ENCODE measurements around the gene UBE4B.
"Not testable (repeated sequence)": the region's sequence is repeated elsewhere in the genome, so short reads cannot be mapped to it uniquely, and the experiment has no call there.

The UBE4B gene

DNA sequence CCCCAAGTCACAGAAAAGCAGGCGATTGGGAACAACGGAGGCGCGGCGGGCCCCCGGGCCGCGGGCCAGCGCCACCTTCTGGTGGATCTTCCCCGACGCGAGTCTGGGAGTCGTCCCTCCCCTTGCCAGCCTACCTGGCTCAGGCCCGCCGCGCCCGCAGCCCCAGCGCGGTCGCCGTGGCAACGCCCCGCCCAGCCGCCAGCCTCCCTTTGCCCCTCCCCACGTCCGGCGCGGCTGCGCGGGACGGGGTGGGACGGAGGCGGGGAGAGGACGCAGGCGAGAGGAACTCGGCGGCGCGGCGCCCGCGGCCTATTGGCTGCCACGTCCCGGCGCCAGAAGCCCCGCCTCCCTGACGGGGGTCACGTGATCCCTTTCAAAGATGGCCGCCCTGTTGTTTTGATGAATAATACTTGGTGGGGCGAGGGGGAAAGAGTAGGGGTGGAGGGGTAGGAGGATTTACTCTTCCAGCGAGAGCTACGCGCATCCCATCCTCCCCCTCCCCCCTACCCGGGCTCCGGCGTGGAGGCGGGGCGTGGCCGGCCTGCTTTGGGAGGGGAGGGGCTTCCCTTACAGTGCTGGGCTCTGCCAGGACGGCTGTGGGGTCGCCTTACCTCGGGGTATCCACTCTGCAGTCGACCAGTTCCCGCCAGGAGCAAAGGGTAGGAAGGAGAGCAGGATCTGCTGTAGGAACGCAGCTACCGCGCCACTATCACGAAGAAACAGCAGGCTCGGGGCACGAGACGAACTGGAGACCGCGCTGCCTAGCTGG lies at the start of gene UBE4B:
Gene UBE4B (plus strand): TSS at position 369 of the 769 bp plus-strand sequence. CDS start 713 bp downstream, outside the sequence.
- peak; percentile 98 for DNase-seq

DNA sequence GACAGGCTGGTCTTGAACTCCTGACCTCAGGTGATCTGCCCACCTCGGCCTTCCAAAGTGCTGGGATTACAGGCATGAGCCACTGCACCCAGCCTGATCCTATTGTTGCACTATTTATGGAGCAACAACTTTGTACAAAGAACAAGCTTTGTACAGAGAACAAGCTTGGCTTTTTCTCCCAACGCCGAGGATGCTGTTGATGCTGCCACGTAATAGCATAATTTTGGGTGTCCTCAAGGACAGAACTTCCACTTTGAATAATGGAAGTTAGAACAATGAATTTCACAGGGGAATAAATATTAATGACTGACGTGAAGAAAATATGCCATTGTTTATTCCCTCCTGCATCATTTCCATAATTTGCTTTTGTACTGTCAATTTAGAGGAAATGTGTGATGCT lies 48.5 kb upstream of the UBE4B start:
- DNase-seq: no peak

DNA sequence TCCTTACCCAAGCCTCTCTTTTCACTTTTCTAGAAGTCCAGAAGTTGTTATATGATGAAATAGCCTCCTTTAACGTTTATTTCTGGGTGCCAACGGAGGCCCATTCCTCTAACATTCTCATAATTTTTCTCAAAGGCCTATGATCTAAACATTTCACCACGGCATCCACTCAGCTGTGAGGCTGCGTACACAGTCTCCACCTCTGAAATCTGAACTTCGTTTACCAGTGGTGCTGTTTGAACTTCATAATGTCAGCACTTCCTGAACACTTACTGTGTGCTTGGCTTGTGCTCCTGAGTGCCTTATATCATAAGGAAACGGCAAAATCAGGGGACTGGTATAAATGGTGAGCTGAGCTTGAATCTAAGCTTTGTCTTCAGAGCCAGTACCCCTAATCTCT lies 47.8 kb upstream of the UBE4B start:
- no peak for DNase-seq

DNA sequence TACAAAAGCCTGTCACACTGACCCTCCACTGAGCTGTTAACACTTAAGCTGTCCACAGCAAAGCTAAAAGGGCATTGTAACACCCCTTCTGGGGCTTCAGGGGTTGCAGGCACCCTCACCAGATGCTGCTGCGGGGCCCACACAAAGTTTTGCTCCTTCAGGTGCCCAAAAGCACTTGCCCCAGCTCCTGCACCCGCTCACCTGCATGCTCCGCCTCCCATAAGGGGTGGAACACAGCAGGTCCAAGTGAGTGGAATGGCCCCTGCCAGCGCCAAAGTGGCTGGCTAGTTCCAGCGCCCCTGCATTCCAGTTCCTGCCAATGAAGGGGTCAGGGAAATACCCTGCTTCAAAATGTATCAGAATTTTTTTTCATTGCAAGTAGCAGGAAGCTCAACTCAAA lies 43.0 kb upstream of the UBE4B start:
- DNase-seq: no peak

DNA sequence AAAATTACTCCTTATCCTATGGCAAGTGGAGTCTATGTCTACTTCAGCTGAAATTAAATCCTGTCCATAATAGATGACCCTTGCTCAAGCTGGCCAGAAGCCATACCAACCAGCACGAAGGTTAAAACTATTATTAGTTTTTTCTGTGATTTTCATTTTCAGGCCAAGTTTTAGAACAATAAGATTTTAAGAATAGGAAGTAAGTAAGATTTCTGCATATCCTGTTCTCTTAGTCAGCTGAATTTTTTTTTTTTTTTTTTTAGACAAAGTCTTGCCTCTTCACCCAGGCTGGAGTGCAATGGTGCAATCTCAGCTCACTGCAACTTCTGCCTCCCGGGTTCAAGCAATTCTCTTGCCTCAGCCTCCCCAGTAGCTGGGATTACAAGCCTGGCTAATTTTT lies 41.8 kb upstream of the UBE4B start:
- no peak for DNase-seq

DNA sequence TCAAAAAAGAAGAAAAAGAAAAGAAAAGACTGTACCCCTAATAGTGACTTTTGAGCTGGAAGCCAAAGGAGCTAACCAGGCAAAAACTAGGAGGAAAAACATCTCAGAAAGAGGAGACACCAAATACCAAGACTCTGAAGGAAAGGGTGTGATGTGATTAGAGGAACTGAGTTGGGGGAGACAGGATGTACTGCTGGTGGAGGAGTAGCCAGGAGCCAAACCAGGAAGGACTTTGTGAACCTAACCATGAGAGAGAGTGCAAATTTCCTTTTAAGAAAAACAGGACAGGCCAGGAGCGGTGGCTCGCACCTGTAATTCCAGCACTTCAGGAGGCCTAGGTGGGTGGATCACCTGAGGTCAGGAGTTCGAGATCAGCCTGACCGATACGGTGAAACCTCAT lies 39.8 kb upstream of the UBE4B start:
- no peak for DNase-seq

DNA sequence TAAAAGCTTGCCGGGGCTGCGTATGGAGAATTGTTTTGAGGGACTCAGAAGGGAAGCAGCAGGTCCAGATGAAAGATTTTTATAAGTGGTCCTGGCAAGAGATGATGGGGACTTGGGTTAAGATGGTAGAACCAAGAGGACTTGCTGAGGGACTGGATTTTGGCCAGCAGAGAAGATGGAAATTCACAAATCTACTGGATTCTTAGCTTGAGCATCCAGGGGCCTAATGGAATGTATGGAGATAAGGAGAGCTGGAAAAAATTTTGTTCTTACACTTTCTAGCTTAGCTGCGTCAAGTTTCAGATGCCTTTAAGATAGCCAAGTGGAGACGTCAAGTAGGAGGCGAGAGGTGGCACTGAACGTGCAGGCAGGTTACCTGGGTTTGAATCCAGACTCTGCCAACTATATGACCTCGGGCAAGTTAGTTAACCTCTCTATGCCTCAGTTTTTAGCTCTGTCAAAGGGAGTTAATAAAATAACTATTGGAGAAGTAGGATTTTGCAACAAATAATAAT lies 39.1 kb upstream of the UBE4B start:
- DNase-seq: no peak

DNA sequence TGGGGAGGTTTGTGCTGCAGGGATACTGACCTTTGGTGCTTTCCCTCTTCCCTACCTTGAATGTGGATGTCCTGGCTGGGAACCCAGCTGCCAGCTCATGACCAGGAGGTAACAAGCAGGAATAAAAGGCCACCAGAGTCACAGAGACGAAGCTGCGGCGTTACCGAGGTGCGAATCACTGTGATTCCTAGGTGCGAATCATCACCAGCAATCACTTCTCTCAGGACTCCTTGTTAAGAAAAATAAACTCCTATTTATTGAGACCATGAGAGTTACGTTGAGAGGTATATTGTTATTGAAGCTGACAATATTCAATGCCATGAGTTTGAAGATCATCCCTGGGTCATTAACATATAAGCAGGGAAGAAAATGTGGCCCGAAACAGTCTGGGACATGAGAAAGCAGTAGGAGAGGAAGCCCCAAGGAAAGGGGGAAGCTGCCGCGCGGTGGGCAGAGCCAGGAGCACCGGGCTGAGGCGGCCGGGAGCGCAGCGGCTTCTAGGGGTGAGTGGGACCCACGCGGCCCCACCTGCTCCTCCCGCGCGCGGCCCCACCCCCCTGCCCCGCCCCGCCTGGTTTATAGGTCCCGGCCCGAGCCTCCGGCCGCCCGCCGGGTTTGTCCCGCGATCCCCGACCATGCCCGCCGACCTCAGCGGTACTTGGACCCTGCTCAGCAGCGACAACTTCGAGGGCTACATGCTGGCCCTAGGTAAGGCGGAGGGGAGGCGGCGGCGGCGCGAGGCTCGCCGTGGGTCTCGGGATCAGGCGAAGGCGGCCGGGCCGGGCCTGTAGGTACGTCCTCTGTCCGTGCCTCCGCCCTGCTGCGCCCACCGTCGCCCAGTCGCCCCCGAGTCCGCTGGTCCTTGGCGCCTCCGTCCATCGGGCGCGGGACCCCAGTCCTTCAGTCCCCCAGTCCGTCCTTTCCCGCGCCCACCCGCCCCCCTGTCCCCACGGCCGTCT lies 35.9 kb upstream of the UBE4B start, which contains the start of gene RBP7:
Gene RBP7 (plus strand): TSS at position 605 of the 959 bp plus-strand sequence. CDS start 31 bp downstream, at position 636.
- no peak for DNase-seq

DNA sequence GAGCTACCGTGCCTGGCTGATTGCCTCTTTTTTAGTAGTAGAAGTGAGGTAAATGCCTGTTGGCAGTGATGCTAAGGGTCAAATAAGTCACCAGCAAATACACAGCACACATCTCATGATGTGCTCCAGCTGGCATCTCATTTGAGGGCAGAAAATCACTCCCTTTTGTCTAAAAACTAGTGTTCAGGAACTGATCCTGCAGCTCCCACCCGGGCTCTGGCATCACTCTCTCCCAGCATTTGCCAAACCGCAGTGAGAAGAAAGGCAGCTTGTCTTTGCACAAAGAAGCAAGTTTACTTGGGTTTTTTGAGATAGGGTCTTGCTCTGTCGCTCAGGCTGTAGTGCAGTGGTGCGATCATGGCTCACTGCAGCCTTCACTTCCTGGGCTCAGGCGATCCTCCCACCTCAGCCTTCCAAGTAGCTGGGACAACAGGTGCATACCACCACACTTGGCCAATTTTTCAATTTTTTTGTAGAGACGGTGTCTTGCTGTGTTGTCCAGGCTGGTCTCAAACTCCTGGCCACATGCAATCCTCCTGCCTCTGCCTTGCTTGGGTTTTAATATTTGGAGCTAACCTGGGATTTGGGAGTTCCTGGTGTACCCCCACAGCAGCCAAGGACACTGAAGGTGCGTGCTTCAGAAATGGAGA lies 31.6 kb upstream of the UBE4B start:
- no peak for DNase-seq

DNA sequence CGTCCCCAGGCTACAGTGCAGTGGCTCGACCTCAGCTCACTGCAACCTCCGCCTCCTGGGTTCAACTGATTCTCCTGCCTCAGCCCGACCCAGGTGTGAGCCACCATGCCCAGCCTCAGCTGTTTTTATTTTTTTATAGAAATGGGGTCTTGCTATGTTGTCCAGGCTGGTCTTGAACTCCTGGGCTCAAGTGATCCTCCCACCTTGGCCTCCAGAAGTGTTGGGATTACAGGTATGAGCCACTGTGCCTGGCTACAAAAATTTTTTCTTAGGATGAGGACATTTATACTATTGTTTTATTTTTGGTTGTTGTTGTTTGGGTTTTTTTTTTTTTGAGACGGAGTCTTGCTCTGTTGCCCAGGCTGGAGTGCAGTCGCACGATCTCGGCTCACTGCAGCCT lies 27.5 kb upstream of the UBE4B start:
- not testable (repeated sequence) for DNase-seq

DNA sequence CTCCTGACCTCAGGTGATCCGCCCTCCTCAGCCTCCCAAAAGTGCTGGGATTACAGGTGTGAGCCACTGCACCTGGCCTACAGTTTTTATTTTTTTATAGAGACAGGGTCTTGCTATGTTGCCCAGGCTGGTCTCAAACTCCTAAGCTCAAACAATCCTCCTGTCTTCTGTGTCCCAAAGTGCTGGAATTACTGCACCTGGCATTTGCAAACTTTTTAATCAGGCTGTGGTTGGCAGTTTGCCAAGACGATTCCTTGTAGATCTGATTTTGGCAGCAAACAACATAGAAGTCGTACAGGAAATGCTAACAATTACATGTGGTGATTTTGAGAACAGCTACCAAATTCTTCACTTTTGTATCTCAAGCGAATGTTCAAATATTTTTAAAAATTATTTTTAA lies 25.6 kb upstream of the UBE4B start:
- no peak for DNase-seq

DNA sequence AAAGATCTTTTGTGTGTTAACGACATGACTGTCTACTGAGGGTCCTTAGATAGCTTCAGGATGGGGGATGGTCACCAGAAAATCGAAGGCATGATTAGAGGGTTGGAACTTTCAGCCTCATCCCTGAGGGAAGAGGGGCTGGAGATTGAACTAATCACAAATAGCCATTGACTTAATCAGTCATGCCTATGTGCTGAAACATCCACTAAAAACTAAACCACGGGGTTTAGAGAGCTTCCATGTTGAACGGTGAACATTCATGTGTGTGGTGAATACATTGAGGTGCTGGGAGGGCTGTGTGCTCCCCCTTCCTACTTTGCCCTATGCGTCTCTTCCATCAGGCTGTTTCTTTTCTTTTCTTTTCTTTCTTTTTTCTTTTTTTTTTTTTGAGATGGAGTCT lies 18.7 kb upstream of the UBE4B start:
- no peak for DNase-seq

DNA sequence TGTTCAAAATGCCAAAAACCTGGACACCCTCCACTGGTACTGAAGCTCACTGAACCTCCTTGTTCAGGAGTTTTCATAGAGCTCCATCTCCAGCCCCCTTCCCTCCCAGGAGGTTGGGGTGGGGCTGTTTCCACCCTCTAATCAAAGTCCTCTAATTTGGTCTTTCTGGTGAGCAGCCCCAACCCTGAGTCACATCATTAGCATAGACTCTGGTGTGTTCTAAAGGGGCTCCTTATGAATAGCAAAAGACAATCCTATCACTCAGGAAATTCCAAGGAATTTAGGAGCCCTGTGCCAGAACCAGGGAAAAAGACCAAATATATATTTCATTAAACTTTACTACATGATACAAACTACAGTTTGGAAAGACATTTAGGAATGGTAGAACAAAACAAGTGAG lies 13.2 kb upstream of the UBE4B start:
- DNase-seq: no peak

DNA sequence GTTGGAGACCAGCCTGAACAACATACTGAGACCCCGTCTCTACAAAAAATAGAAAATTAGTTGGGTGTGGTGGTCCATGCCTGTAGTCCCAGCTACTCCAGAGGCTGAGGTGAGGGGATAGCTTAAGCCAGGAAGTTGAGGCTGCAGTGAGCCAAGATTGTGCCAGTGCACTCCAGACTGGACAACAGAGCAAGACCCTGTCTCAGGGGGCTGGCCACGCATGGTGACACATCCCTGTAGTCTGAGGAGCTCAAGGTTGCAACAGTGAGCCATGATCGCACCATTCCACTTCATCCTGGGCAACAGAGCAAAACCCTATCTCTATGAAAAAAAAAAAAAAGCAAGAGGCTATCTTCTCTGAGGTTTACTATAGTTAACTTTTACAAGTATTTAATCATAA lies 12.7 kb upstream of the UBE4B start:
- no peak for DNase-seq

DNA sequence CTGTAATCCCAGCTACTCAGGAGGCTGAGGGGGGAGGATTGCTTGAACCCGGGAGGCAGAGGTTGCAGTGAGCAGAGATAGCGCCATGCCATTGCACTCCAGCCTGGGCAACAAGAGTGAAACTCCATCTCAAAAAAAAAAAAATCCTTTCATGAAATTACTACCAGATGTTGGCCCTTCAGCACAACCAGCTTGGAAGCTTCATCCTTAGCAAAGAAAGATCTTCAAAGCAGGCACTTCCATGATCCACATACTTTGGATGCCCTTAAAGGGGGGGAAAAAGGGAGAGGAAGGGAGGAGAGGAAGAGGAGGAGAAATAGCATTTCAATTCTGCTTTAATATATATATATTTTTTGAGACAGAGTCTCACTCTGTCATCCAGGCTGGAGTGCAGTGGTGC lies 12.1 kb upstream of the UBE4B start:
- DNase-seq: not testable (repeated sequence)

DNA sequence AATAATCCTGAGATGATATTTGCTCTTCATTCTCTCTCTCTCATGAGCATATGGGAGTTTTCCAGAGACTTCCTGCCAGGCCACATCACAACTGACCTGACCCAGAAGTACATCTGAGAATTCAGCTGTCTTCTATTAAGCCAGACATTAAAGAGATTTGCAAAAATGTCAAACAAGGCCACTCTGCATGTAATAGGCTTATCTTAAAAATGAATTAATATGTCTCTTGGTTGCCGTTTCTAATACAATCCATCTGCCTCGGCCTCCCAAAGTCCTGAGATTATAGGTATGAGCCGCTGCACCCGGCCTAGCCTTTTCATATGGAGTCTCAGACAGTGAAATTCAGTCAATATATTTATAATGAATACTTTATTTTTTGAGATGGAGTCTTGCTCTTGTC lies 10.8 kb upstream of the UBE4B start:
- not testable (repeated sequence) for DNase-seq

DNA sequence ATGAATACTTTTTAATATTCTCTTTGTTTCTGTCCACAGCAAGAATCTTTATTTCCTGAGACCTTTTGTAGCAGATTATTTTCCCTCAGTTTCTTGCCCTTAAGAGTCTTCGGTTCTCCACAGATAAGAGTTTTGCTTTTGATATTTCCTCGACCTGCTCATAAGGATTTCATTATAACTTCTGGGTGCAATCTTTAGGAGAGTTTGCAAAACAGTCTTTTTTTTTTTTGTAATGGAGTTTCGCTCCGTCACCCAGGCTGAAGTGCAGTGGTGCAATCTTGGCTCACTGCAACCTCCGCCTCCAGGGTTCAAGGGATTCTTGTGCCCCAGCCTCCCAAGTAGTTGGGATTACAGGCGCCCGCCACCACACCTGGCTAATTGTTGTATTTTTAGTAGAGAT lies 10.1 kb upstream of the UBE4B start:
- no peak for DNase-seq

DNA sequence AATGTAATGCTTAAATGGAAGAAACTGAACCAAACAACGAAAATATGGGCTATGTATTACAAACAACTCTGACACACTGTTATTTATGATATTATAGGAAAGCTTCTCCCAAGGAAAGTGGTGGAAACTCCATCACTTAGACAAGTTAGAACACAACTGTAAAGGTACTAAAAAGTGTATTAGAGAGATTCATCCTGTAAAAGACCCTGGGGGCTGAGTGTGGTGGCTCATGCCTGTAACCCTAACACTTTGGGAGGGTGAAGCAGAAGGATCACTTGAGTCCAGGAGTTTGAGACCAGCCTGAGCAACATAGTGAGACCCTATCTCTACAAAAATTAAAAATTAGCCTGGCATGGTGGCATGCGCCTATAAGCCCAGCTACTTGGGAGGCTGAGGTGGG lies 7.4 kb upstream of the UBE4B start:
- DNase-seq: no peak

DNA sequence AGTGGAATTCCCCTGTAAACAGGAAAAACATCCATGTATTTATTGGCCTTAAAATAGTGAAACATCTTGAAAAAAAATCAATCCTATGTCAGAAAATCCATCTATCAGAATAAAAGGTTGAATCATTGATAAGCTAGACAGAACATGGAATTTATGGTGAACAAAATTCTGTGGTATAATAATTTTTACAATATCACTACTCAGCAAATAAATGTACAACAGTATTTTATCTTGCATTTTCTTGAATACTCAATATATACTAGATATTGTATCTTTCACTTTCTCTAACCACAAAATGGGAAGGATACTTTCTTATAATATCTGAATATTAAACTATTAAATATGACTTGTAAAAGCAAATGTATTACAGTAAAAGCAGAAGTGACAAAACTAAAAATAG lies 5.7 kb upstream of the UBE4B start:
- DNase-seq: no peak

DNA sequence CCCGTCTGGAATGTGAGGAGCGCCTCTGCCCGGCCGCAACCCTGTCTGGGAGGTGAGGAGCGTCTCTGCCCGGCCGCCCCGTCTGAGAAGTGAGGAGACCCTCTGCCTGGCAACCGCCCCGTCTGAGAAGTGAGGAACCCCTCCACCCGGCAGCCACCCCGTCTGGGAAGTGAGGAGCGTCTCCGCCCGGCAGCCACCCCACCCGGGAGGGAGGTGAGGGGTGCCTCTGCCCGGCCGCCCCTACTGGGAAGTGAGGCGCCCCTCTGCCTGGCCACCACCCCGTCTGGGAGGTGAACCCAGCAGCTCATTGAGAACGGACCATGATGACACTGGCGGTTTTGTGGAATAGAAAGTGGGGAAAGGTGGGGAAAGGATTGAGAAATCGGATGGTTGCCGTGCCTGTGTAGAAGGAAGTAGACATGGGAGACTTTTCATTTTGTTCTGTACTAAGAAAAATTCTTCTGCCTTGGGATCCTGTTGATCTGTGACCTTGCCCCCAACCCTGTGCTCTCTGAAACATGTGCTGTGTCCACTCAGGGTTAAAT lies 3.7 kb upstream of the UBE4B start:
- DNase-seq: not testable (repeated sequence)

DNA sequence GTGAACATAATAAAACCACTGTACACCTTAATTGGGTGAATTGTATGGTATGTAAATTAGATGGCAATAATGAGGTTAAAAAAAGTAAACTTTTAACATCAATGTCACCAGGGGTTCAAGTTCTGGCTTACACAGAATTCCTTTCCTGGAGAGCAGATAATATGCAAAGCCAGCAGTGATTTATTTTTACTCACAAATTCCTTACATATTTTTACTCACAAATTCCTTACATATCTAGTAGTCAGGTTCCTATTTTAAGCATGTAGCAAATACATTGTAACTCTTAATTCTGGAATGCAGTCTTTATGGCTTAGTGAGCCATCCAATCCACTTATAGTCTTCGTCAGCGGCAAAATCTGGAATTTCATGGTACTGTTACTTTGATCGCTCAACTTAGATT lies 1.3 kb upstream of the UBE4B start:
- peak; percentile 86 for DNase-seq

DNA sequence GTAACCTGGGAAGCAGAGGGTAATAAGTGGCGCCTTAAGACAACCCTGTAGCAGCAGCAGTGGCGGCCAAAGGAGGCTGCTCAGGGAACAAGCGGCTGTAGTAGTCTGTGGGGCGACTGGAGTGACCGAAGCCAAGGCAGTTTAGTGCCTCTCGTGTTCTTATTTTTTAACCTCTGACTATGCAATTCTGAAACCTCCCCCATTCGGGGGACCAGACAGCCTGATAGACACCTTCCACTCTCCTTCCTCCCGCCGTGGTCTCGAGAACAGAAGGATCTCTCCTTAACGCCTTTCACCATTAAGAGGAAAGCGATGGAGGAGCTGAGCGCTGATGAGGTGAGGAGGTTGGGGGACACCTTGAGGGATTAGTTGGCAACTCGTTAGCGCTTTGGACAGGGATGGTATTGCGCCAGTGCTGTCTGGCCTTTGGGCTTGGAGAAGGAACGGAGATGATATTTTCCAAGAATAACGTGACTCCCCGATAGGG lies 644 bp downstream of the UBE4B start:
- DNase-seq: peak; percentile 51

DNA sequence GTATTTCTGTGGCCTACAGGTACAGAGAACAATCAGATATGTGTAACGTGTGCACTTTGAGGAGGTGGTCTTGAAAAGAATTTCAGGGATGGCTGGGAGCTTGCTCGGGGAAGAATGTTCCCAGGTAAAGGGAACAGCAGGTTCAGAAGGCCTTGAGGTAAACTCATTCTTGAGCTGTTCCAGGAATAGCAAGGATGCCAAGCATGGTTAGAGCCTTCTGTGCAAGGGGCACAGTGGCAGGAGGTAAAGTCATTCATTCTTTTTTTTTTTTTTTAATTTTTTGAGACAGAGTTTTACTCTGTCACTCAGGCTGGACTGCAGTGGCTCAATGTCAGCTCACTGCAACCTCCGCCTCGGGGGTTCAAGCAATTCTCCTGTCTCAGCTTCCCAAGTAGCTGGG lies 10.0 kb downstream of the UBE4B start:
- no peak for DNase-seq
